Nephron (organoid): ENCODE data around the gene IRX1.
A peak's percentile ranks its signal among the peaks of the same experiment; 100 is the strongest.

Source experiments
- H3K27ac Mint-ChIP-seq, 3 experiments: 2 replicates each; pipeline ENCODE4 v1.8.0; 2020; ENCODE audit warnings: mixed read lengths in 3 of 3, mild to moderate bottlenecking in 2 of 3, moderate library complexity in 1 of 3
- H3K27me3 Mint-ChIP-seq: 2 replicates; pipeline ENCODE4 v1.8.0; 2021; ENCODE audit warnings: low read depth, mild to moderate bottlenecking, moderate library complexity, mixed read lengths
- H3K36me3 Mint-ChIP-seq: 2 replicates; pipeline ENCODE4 v1.8.0; 2020; ENCODE audit warnings: low read depth, mixed read lengths
- H3K4me1 Mint-ChIP-seq: 2 replicates; pipeline ENCODE4 v1.8.0; 2020; ENCODE audit warnings: mixed read lengths
- H3K4me3 Mint-ChIP-seq, 3 experiments: 2 replicates each; pipeline ENCODE4 v1.8.0; 2020; ENCODE audit warnings: mild to moderate bottlenecking in 3 of 3, mixed read lengths in 3 of 3, moderate library complexity in 2 of 3
- H3K9me3 Mint-ChIP-seq: 2 replicates; pipeline ENCODE4 v1.8.0; 2020; ENCODE audit warnings: mixed read lengths
- TF ChIP-seq, protein P1 (sequence below), 3 experiments: fragments of 200-600 bp; sonication (generic); IDR thresholded peaks; one replicate each; pipeline ENCODE4 v1.5.0; 2021; ENCODE audit warnings: antibody characterized with exemption in 3 of 3; ENCODE audit not compliant: unreplicated experiment in 3 of 3

IRX1 gene

DNA sequence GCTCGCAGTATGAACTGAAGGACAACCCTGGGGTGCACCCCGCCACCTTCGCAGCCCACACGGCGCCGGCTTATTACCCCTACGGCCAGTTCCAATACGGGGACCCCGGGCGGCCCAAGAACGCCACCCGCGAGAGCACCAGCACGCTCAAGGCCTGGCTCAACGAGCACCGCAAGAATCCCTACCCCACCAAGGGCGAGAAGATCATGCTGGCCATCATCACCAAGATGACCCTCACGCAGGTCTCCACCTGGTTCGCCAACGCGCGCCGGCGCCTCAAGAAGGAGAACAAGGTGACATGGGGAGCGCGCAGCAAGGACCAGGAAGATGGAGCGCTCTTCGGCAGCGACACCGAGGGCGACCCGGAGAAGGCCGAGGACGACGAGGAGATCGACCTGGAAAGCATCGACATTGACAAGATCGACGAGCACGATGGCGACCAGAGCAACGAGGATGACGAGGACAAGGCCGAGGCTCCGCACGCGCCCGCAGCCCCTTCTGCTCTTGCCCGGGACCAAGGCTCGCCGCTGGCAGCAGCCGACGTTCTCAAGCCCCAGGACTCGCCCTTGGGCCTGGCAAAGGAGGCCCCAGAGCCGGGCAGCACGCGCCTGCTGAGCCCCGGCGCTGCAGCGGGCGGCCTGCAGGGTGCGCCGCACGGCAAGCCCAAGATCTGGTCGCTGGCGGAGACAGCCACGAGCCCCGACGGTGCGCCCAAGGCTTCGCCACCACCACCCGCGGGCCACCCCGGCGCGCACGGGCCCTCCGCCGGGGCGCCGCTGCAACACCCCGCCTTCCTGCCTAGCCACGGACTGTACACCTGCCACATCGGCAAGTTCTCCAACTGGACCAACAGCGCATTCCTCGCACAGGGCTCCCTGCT is 3.8 kb downstream of the IRX1 start:
- Mint-ChIP-seq H3K9me3 (no peaks in the 10 kb centered on the region), H3K27ac (peak overlapping the region; percentile 57 to 99 (median 65)), H3K36me3 (peaks cover 23% of the 10 kb centered on the region), H3K27me3 (peaks cover 92% of the 10 kb centered on the region), H3K4me3 (peak overlapping the region; percentile 81 to 88 (median 82)), H3K4me1 (peaks cover 20% of the 10 kb centered on the region)
- TF ChIP-seq, protein P1, sequence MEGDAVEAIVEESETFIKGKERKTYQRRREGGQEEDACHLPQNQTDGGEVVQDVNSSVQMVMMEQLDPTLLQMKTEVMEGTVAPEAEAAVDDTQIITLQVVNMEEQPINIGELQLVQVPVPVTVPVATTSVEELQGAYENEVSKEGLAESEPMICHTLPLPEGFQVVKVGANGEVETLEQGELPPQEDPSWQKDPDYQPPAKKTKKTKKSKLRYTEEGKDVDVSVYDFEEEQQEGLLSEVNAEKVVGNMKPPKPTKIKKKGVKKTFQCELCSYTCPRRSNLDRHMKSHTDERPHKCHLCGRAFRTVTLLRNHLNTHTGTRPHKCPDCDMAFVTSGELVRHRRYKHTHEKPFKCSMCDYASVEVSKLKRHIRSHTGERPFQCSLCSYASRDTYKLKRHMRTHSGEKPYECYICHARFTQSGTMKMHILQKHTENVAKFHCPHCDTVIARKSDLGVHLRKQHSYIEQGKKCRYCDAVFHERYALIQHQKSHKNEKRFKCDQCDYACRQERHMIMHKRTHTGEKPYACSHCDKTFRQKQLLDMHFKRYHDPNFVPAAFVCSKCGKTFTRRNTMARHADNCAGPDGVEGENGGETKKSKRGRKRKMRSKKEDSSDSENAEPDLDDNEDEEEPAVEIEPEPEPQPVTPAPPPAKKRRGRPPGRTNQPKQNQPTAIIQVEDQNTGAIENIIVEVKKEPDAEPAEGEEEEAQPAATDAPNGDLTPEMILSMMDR (IDR thresholded peaks at IDR 0.05; ENCODE audit: unreplicated experiment in 3 of 3) = peak; percentile 17 to 52 (median 26)

DNA sequence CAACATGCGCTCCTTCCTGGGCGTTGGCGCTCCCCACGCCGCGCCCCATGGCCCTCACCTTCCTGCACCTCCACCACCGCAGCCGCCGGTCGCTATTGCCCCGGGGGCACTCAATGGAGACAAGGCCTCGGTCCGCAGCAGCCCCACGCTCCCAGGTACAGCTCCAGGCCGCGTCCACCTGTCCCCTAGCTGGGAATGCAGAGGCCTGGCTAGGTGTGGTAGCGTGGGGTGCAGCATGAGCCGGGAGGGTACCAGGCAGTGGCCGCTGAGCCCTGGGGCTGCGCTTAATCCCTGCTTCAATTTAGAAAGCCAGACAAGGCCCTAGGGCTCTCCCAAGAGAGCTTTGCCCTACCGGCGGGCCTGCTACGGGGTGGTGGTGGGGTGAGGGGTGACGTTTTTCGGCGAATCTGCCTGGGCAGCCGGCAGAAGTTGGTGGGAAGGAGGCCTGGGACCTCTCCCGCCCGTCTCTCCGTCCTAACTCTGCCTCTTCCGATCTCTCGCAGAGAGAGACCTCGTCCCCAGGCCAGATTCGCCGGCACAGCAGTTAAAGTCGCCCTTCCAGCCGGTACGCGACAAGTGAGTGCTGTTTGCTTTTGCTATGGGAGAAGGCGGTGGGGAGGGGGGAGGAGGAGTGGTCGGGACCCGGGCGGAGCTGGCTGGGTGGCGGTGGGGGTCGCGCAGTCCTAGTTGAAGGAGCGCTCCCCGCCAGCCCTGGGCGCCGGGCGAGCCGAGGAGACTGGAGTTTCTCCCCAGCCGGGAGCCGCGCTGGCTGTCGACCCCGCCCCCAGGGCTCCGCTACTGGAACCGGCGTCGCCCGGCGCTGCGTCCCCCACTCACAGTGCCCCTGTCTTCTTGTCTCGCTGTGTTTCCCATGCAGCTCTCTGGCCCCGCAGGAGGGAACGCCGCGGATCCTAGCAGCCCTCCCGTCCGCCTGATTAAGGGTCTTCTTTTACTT is 4.8 kb downstream of the IRX1 start:
- Mint-ChIP-seq H3K27me3 (peaks cover 93% of the 10 kb centered on the region), H3K4me1 (peaks cover 20% of the 10 kb centered on the region), H3K36me3 (peaks cover 25% of the 10 kb centered on the region), H3K27ac (peak overlapping the region in 1 of 3 experiments; percentile 91), H3K4me3 (peak overlapping the region; percentile 59 to 76 (median 63)), H3K9me3 (no peaks in the 10 kb centered on the region)
- TF ChIP-seq, protein P1 (IDR thresholded peaks at IDR 0.05; ENCODE audit: unreplicated experiment in 3 of 3) = no peak

DNA sequence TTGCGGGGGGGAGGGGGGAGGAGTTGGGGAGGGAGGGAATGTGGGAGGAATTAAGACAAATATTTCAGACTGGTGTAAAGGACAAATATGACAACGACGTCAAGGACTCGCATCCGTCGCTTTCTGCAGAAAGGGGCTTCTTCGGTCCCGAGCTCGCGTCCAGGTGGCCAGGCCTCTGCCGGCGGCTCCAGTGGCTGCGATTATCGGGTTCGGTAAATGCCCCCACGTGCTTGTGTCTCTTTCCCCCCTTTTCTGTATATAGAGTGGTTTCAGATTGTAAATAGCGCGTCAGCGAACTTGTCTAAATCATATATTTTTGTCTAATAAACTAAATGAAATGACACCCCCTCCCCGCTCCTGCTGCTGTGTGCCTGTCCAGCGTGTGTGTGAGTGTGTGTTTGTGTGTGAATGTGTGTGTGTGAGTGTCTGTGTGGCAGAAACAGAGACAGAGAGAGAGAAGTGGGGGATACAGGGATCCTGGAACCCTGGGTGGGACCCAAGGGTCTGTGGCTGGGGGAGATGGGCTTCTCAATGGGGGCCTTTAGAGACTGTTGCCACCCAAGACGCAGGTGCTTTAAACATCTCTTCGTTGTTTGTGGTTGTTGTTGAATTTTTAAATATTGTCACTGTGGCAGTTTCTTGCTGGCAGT is 5.6 kb downstream of the IRX1 start:
- Mint-ChIP-seq H3K27me3 (peaks cover 99% of the 10 kb centered on the region), H3K9me3 (no peaks in the 10 kb centered on the region), H3K36me3 (peaks cover 25% of the 10 kb centered on the region), H3K4me3 (peak overlapping the region; percentile 63 to 76 (median 70)), H3K4me1 (peaks cover 20% of the 10 kb centered on the region), H3K27ac (peak overlapping the region in 2 of 3 experiments; percentile 7 to 91)
- TF ChIP-seq, protein P1 (IDR thresholded peaks at IDR 0.05; ENCODE audit: unreplicated experiment in 3 of 3) = no peak

DNA sequence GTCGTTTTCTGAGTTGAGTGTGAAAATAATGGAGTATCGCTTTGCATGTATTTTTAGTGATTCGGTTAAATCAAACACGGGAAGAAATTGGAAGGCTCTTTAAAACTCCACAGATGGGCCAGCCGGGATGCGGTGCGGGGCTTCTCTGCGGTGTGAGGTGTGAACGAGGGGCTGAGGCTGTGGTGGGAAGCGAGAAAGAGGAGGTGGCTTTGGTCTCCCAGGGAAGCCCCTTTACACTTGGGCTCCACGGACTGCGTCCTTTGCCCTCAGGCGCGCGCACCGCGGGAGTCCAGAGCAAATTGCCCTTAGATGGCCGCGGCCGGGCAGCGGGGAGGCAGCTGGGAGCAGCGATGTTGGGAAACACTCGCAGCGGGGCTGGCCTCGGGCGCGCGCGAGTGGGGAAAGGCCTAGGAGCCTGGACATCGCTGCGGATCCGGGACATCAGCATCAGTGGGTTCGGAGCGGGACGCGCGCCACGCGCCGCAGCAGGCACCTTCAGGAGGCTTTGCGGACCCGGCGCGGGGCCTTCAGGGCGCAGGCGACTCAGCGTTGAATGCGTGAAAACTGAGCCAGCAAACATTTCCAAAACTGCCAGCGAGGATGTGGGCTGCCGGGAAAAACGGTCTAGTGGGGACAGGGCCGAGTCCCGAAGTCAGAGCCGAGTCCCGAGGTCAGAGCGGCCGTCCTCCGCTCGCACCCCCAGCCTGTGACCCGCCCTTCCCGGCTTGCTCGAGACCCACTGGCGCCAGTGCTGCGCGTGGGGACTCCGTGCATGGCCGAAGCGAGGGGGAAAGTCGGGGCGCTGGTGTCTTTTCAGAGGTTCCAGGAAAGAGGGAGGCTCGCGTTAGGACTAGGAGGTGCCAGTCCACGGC is 6.5 kb downstream of the IRX1 start:
- Mint-ChIP-seq H3K9me3 (no peaks in the 10 kb centered on the region), H3K36me3 (peaks cover 29% of the 10 kb centered on the region), H3K4me3 (peak overlapping the region; percentile 63 to 76 (median 70)), H3K4me1 (peaks cover 22% of the 10 kb centered on the region), H3K27ac (peak overlapping the region in 2 of 3 experiments; percentile 7 to 91), H3K27me3 (peaks cover 98% of the 10 kb centered on the region)
- TF ChIP-seq, protein P1 (IDR thresholded peaks at IDR 0.05; ENCODE audit: unreplicated experiment in 3 of 3) = no peak
